GM23248 (cell line): ENCODE measurements around the gene CNTN2. TPM values are rescaled to one million over a fixed set of nuclear protein-coding genes. Genes with fewer than 3 reads are reported as not detected.

Experiments used
- DNase-seq: peaks from one replicate; pipeline ENCODE4 v3.0.0-alpha.2; 2015
- H2AFZ ChIP-seq: fragments of 200-600 bp; sonication (generic); 2 replicates; pipeline ENCODE4 v1.6.1; 2016; ENCODE audit warnings: antibody characterized with exemption
- H3F3A ChIP-seq: fragments of 200-600 bp; sonication (generic); 2 replicates; pipeline ENCODE4 v1.6.1; 2016; ENCODE audit warnings: mild to moderate bottlenecking, antibody characterized with exemption, mixed run types; ENCODE audit not compliant: insufficient read depth
- H3K27ac ChIP-seq: fragments of 200-600 bp; sonication (generic); 2 replicates; pipeline ENCODE4 v1.5.1; 2016; ENCODE audit warnings: mild to moderate bottlenecking
- H3K27me3 ChIP-seq: fragments of 200-600 bp; sonication (generic); replicated peaks from 2 replicates; pipeline ENCODE4 v1.6.1; 2016; ENCODE audit warnings: mild to moderate bottlenecking; ENCODE audit not compliant: insufficient read depth
- H3K36me3 ChIP-seq: fragments of 200-600 bp; sonication (generic); 2 replicates; pipeline ENCODE4 v1.6.1; 2016; ENCODE audit warnings: low read depth, mild to moderate bottlenecking
- H3K4me1 ChIP-seq: fragments of 200-600 bp; sonication (generic); 2 replicates; pipeline ENCODE4 v1.6.1; 2016; ENCODE audit warnings: mild to moderate bottlenecking; ENCODE audit not compliant: insufficient read depth
- H3K4me2 ChIP-seq: fragments of 200-600 bp; sonication (generic); one replicate; pipeline ENCODE4 v1.6.1; 2016; ENCODE audit warnings: mild to moderate bottlenecking; ENCODE audit not compliant: unreplicated experiment
- H3K4me3 ChIP-seq: fragments of 200-600 bp; sonication (generic); 2 replicates; pipeline ENCODE4 v1.5.1; 2016; ENCODE audit warnings: mild to moderate bottlenecking
- H3K79me2 ChIP-seq: fragments of 200-600 bp; sonication (generic); 2 replicates; pipeline ENCODE4 v1.6.1; 2016; ENCODE audit warnings: mild to moderate bottlenecking; ENCODE audit not compliant: insufficient read depth
- H3K9ac ChIP-seq: fragments of 200-600 bp; sonication (generic); 2 replicates; pipeline ENCODE4 v1.6.1; 2016; ENCODE audit warnings: mild to moderate bottlenecking
- H3K9me2 ChIP-seq: fragments of 200-600 bp; sonication (generic); 2 replicates; pipeline ENCODE4 v1.6.1; 2016; ENCODE audit warnings: mixed run types, mild to moderate bottlenecking, moderate library complexity; ENCODE audit not compliant: insufficient read depth
- H3K9me3 ChIP-seq: fragments of 200-600 bp; sonication (generic); one replicate; pipeline ENCODE4 v1.6.1; 2017; ENCODE audit warnings: low read depth
- H4K20me1 ChIP-seq: fragments of 200-600 bp; sonication (generic); 2 replicates; pipeline ENCODE4 v1.6.0; 2016; ENCODE audit not compliant: insufficient read depth
- EZH2 ChIP-seq: fragments of 200-600 bp; sonication (generic); IDR thresholded peaks from 2 replicates; pipeline ENCODE4 v1.6.1; 2018; ENCODE audit warnings: antibody characterized with exemption, mild to moderate bottlenecking; ENCODE audit not compliant: insufficient read depth, poor library complexity, severe bottlenecking
- EZH2phosphoT487 ChIP-seq: fragments of 200-600 bp; sonication (generic); IDR thresholded peaks from 2 replicates; pipeline ENCODE4 v1.6.1; 2018; ENCODE audit warnings: antibody characterized with exemption, moderate library complexity, mild to moderate bottlenecking, low read depth; ENCODE audit not compliant: insufficient read depth
- WGBS, 2 experiments: methylation state at CpG; one replicate each; pipeline ENCODE4 v1.1.6; 2015 to 2017; ENCODE audit warnings: low lambda C conversion rate in 2 of 2, low coverage in 1 of 2; ENCODE audit errors: missing lambda C conversion rate in 2 of 2; 5-methylcytosine and 5-hydroxymethylcytosine counted together
- in situ Hi-C: fragments of 300-500 bp; cut with MboI; formaldehyde crosslinking; loops from 2 replicates; pipeline ENCODE4 v1.15.0; 2020
- polyA plus RNA-seq: library from polyadenylated mRNA; unstranded; fragments of >200 nt; fragmentation: Nextera tagmentation; extraction: Ambion mirVana; gene quantifications from 2 replicates; pipeline ENCODE4 v1.2.1, GENCODE V29; 2016
- total RNA-seq: library from RNA; depleted of rRNA; stranded (reverse); fragments of >200 nt; shearing (Covaris generic); gene quantifications from 2 replicates; pipeline ENCODE4 v1.2.3, GENCODE V29; 2014

Gene CNTN2
- total and polyA plus RNA-seq, 2 experiments from 2014 or later = not detected

DNA sequence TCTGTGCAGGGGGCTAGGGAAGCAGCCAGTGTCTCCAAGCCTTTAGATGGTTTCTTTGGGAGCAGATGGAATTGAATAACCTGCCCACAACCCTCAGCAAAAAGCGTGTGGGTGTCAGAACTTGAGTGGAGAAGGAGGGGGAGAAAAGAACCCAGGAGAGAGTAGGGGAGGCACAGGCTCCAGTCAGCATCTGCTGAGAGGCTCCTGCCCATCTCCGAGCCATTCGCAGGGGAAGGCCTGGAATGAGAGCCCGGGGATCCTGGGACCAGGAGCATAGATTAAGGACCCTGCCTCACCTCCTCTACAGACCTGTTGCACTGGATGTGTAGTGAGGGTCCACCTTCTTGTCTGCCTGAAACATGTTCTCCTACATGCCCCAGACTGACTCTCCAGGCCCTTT, 25.0 kb downstream of the CNTN2 start:
- Histone ChIP-seq H3K79me2 (no peaks in the 10 kb centered on the region), H3F3A (no peaks in the 10 kb centered on the region), H3K4me3 (no peak overlapping the region), H3K27me3 (no peaks in the 10 kb centered on the region), H3K9me2 (no peaks in the 10 kb centered on the region), H3K4me2 (no peak overlapping the region), H3K9me3 (no peaks in the 10 kb centered on the region), H3K9ac (no peak overlapping the region), H3K4me1 (peaks cover 5% of the 10 kb centered on the region; the same call in 1 of the 2 replicates), H3K36me3 (no peaks in the 10 kb centered on the region), H2AFZ (no peak overlapping the region), H4K20me1 (no peaks in the 10 kb centered on the region), H3K27ac (no peak overlapping the region)
- DNase-seq = no peak
- whole genome bisulfite sequencing, 2 experiments = 64 to 66% methylated on average over 4 of the region's 4 CpGs
- in situ Hi-C loops = no loop called here
- TF ChIP-seq EZH2phosphoT487 (no peak), EZH2 (no peak)

- no peaks in the 10 kb centered on the region for H3K9me2 ChIP-seq
- TF ChIP-seq EZH2 (no peak), EZH2phosphoT487 (no peak)
- no peak overlapping the region for H3K4me3 ChIP-seq
- no peak overlapping the region for H2AFZ ChIP-seq
- H4K20me1 ChIP-seq = no peaks in the 10 kb centered on the region
- no peak overlapping the region for H3K9ac ChIP-seq
- H3K4me2 ChIP-seq = peak overlapping the region; percentile 24
- peaks cover 5% of the 10 kb centered on the region; the same call in 1 of the 2 replicates for H3K4me1 ChIP-seq
- H3K36me3 ChIP-seq = no peaks in the 10 kb centered on the region
- 8 to 9% methylated on average over 2 of the region's 2 CpGs for WGBS, 2 experiments
- peak; percentile 54 for DNase-seq
- in situ Hi-C loops = no loop called here
- H3K79me2 ChIP-seq = no peaks in the 10 kb centered on the region
- no peaks in the 10 kb centered on the region for H3K27me3 ChIP-seq
- no peak overlapping the region for H3K27ac ChIP-seq
- no peaks in the 10 kb centered on the region for H3K9me3 ChIP-seq
- H3F3A ChIP-seq = no peaks in the 10 kb centered on the region
Measured at GRCh38 chr1:205068457-205069040, 25.5 kb downstream of the CNTN2 start.

GRCh38 chr1:205069371-205070125, 26.5 kb downstream of the CNTN2 start:
- 86 to 90% methylated on average over 39 to 41 of the region's 42 CpGs for WGBS, 2 experiments
- Histone ChIP-seq H3K4me1 (peaks cover 5% of the 10 kb centered on the region; the same call in 1 of the 2 replicates), H3F3A (no peaks in the 10 kb centered on the region), H3K27me3 (no peaks in the 10 kb centered on the region), H3K9ac (no peak overlapping the region), H3K4me2 (no peak overlapping the region), H3K36me3 (no peaks in the 10 kb centered on the region), H4K20me1 (no peaks in the 10 kb centered on the region), H3K79me2 (no peaks in the 10 kb centered on the region), H3K27ac (no peak overlapping the region), H2AFZ (no peak overlapping the region), H3K9me2 (no peaks in the 10 kb centered on the region), H3K9me3 (no peaks in the 10 kb centered on the region), H3K4me3 (no peak overlapping the region)
- in situ Hi-C loops = no loop called here
- DNase-seq = no peak
- no peak for TF ChIP-seq EZH2
- no peak for TF ChIP-seq EZH2phosphoT487

- Histone ChIP-seq H3K36me3 (no peaks in the 10 kb centered on the region), H3K27me3 (no peaks in the 10 kb centered on the region), H3K4me2 (no peak overlapping the region), H3K4me1 (peaks cover 5% of the 10 kb centered on the region; the same call in 1 of the 2 replicates), H4K20me1 (no peaks in the 10 kb centered on the region), H3K9ac (no peak overlapping the region), H3K4me3 (no peak overlapping the region), H3K27ac (no peak overlapping the region), H3F3A (no peaks in the 10 kb centered on the region), H2AFZ (no peak overlapping the region), H3K9me2 (no peaks in the 10 kb centered on the region), H3K79me2 (no peaks in the 10 kb centered on the region), H3K9me3 (no peaks in the 10 kb centered on the region)
- no peak for TF ChIP-seq EZH2
- no peak for TF ChIP-seq EZH2phosphoT487
- WGBS, 2 experiments = 69 to 75% methylated on average over 2 of the region's 2 CpGs
- DNase-seq = no peak
- in situ Hi-C loops = no loop called here
Measured at GRCh38 chr1:205071028-205071409, 28.0 kb downstream of the CNTN2 start.
